ENCODE measurements around the gene ALOX5AP. TPM values are rescaled to one million over a fixed set of nuclear protein-coding genes. Genes with fewer than 3 reads are reported as not detected.
A peak's percentile ranks its signal among the peaks of the same experiment; 100 is the strongest.

The ALOX5AP gene
- total RNA-seq, 6 experiments from 2014 or later = not detected

GRCh38 chr13:30715837-30716236, 19.5 kb upstream of the ALOX5AP start:
- H3K4me1 Mint-ChIP-seq (ENCODE audit: low read depth) = peaks cover 53% of the 10 kb centered on the region
- H3K27ac Mint-ChIP-seq = no peak overlapping the region
- H3K36me3 Mint-ChIP-seq (ENCODE audit: low read depth) = no peaks in the 10 kb centered on the region
- no peak for TF ChIP-seq CTCF (IDR thresholded peaks at IDR 0.05)
- no peak for DNase-seq
- H3K9me3 Mint-ChIP-seq = no peaks in the 10 kb centered on the region
- H3K27me3 Mint-ChIP-seq (ENCODE audit: insufficient read depth) = no peaks in the 10 kb centered on the region; the same call in 1 of the 2 replicates
- H3K4me3 Mint-ChIP-seq = no peak overlapping the region

- peaks cover 6% of the 10 kb centered on the region for H3K36me3 Mint-ChIP-seq (ENCODE audit: low read depth)
- TF ChIP-seq CTCF (IDR thresholded peaks at IDR 0.05) = no peak
- peaks cover 5% of the 10 kb centered on the region for H3K27me3 Mint-ChIP-seq (ENCODE audit: insufficient read depth)
- peak overlapping the region; percentile 37; the same call in 1 of the 2 replicates for H3K4me3 Mint-ChIP-seq
- H3K27ac Mint-ChIP-seq = peak overlapping the region; percentile 88
- no peaks in the 10 kb centered on the region for H3K9me3 Mint-ChIP-seq
- peaks cover 48% of the 10 kb centered on the region for H3K4me1 Mint-ChIP-seq (ENCODE audit: low read depth)
- peak; percentile 87 for DNase-seq
Measured at GRCh38 chr13:30718661-30719524, 16.4 kb upstream of the ALOX5AP start.

GRCh38 chr13:30719525-30719914, 15.8 kb upstream of the ALOX5AP start:
- Mint-ChIP-seq H3K9me3 (no peaks in the 10 kb centered on the region), H3K27ac (peak overlapping the region; percentile 88), H3K36me3 (ENCODE audit: low read depth) (peaks cover 6% of the 10 kb centered on the region), H3K4me1 (ENCODE audit: low read depth) (peaks cover 47% of the 10 kb centered on the region), H3K27me3 (ENCODE audit: insufficient read depth) (peaks cover 5% of the 10 kb centered on the region), H3K4me3 (peak overlapping the region; percentile 1; the same call in 1 of the 2 replicates)
- no peak for DNase-seq
- TF ChIP-seq CTCF (IDR thresholded peaks at IDR 0.05) = no peak

GRCh38 chr13:30720172-30720869, 15.0 kb upstream of the ALOX5AP start:
- TF ChIP-seq CTCF (IDR thresholded peaks at IDR 0.05) = no peak
- no peak overlapping the region for H3K27ac Mint-ChIP-seq
- no peaks in the 10 kb centered on the region for H3K9me3 Mint-ChIP-seq
- H3K36me3 Mint-ChIP-seq (ENCODE audit: low read depth) = peaks cover 6% of the 10 kb centered on the region
- H3K27me3 Mint-ChIP-seq (ENCODE audit: insufficient read depth) = peaks cover 5% of the 10 kb centered on the region; the same call in 1 of the 2 replicates
- H3K4me1 Mint-ChIP-seq (ENCODE audit: low read depth) = peaks cover 53% of the 10 kb centered on the region
- DNase-seq = no peak
- no peak overlapping the region for H3K4me3 Mint-ChIP-seq

GRCh38 chr13:30721936-30722335, 13.4 kb upstream of the ALOX5AP start:
- peaks cover 5% of the 10 kb centered on the region; the same call in 1 of the 2 replicates for H3K27me3 Mint-ChIP-seq (ENCODE audit: insufficient read depth)
- no peak overlapping the region for H3K4me3 Mint-ChIP-seq
- TF ChIP-seq CTCF (IDR thresholded peaks at IDR 0.05) = no peak
- no peak overlapping the region for H3K27ac Mint-ChIP-seq
- DNase-seq = no peak
- peaks cover 63% of the 10 kb centered on the region for H3K4me1 Mint-ChIP-seq (ENCODE audit: low read depth)
- peaks cover 6% of the 10 kb centered on the region for H3K36me3 Mint-ChIP-seq (ENCODE audit: low read depth)
- H3K9me3 Mint-ChIP-seq = no peaks in the 10 kb centered on the region
